D341Med (cell line): ENCODE data around the gene OR8B12.
"Not testable (repeated sequence)": the region's sequence is repeated elsewhere in the genome, so short reads cannot be mapped to it uniquely, and the experiment has no call there.

Experiments used
- DNase-seq: peaks from one replicate; pipeline ENCODE4 v3.0.0; 2012; ENCODE audit warnings: low spot score

The OR8B12 gene

GRCh38 chr11:124520550-124520854 lies 23.0 kb downstream of the OR8B12 start:
- no peak for DNase-seq

DNA sequence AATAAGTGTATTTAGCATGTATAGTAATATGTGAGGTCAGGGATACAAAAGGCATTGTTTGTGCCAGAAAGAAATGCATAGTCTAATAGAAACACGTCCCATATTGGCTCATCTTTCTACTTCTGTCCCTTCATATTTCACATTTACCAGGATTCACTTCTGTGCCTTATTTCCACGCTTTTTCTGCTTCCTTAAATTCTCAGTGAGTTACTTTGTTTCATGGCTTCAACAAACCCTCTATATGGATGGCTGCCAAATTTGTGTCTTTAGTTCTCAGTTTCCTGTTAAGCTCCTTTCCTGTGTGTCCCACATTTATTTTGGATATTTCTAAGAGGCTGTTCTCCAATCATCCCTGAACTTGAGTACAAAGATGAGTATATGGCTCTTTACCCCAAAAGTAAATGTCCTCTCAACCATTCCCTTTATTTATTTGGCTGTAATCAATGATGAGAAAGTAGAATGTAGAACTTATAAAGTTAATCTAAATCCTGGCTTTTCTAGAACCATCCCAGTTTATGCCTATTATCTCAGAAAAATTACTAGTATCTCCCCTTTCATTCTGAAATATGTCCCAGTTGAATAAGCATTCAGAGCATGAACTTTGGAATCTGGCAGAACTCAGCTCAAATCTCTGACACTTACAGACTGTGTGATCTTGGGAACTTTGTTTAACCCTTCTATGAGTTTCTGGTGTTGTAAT lies 23.5 kb downstream of the OR8B12 start:
- no peak for DNase-seq

DNA sequence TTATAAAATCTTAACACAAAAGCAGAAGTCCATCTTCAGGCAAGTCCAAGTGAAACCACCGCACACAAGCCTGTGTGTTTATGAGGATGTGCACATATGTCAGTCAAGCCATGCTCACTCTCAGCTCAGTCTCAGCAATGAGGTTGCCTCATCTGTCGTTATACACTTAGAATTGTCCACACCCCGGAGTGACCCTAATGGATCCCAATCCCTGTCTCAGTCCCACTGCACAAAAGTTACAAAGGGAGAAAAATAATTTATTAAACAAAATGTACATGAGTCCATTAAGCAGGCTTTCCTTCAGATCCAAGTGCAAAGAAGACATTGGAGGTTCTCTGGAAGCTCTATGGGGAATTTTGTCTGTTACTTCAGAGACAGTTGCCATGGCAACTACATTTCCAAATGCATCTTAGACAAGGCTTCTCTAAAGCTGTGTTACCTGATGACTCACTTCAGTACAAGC lies 24.4 kb downstream of the OR8B12 start:
- DNase-seq = no peak

DNA sequence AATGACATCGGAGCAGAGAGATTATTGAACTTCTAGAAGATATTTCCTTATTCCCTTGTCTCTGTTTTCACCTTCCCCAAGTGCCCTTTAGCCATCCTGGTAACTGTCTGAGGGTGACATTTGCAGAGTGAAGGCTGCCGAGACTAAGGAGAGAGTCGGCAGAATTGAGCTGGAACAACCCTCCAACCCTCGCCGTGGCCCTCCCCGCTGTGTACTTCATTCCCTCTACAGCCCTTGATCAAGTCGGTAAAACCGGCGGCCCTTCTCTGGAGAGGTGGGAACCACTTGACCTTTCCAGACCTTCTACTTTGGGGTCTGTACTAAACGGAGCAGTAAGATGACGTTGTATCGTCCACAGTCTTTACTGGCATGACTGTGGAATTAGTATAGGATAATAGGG lies 26.1 kb downstream of the OR8B12 start:
- no peak for DNase-seq

DNA sequence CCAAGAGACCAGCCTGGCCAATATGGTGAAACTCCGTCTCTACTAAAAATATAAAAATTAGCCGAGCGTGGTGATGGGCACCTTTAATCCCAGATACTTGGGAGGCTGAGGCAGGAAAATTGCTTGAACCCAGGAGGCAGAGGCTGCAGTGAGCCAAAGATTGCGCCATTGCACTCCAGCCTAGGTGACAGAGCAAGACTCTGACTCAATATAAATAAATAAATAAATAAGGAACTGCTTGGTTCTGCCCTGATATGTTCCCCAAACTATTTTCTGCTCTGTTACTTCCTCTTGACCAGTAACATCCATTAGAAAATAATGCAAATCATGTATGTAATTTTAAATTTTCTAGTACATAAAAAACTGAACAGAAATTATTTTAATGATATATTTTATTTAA lies 28.8 kb downstream of the OR8B12 start:
- DNase-seq = not testable (repeated sequence)

DNA sequence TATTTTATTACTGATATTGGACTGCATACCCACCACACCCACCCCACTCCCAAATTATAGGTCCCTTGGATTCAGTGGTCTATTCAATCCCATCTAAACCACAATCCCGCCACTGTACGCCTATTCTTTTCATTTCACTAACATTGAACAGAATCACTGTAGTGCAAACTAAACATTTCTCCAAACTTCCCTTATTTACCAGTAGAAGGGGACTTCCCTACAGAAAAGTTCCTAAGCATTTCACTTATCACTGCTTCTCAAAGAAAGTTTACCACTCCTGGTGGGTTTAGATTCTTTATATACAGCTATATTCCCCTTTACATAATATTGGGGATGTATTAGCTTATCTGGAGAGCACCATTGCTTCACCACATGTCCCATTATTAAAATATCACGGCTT lies 29.3 kb downstream of the OR8B12 start:
- DNase-seq = no peak

GRCh38 chr11:124511745-124512144 lies 31.7 kb downstream of the OR8B12 start:
- no peak for DNase-seq

- DNase-seq = no peak
Observed at GRCh38 chr11:124510279-124510678, 33.2 kb downstream of the OR8B12 start.

- DNase-seq = no peak
Observed at GRCh38 chr11:124499711-124500110, 43.7 kb downstream of the OR8B12 start.

GRCh38 chr11:124493016-124493655 lies 50.3 kb downstream of the OR8B12 start:
- DNase-seq = no peak
